Measurements from ENCODE around the gene PDXK.

Gene PDXK

DNA sequence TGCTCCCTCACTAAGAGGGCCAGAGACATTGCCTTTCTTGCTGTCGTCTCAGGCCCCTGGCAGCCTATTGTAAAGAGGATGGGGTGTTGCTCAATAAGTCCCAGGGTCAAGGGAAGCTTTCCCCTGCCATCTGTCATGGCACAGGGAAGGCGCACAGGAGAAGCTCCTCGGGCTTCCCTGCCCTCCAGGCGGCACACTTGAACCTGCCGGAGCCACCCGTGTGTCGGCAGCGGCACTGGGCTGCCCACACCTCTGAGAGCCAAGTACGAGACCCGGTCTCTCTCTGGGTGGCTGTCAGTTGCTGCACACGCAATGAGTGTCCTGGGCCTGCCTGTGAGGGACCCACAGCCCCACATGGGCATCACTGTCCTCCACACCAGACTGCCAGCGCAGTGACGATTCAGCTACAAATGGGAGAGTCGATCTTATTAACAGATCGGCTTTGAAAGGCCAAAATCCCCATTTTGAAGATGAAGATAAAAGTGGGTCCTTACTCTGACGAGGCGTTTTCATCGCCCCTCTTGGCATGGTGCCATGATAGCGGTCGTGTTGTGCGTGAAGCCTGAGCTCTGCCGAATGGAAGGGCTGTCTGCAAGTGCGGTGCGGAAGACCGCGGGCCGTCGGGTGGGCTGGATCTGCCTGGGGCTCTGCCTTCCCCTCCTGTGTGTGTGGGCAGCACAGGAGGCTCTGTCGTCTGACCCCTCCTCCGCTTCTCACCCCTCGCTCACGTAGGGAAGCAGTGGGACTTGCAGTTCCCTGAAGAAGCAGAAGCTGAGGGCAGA, 29.2 kb upstream of the PDXK start:
- no peak overlapping the region for H3K27ac Mint-ChIP-seq
- no peaks in the 10 kb centered on the region for H3K9me3 Mint-ChIP-seq
- peaks cover 52% of the 10 kb centered on the region for H3K36me3 Mint-ChIP-seq (ENCODE audit: low read depth)
- peaks cover 6% of the 10 kb centered on the region for H3K27me3 Mint-ChIP-seq (ENCODE audit: low read depth)
- no peaks in the 10 kb centered on the region for H3K4me1 Mint-ChIP-seq
- H3K4me3 Mint-ChIP-seq, result no peak overlapping the region
- TF ChIP-seq, protein P1, sequence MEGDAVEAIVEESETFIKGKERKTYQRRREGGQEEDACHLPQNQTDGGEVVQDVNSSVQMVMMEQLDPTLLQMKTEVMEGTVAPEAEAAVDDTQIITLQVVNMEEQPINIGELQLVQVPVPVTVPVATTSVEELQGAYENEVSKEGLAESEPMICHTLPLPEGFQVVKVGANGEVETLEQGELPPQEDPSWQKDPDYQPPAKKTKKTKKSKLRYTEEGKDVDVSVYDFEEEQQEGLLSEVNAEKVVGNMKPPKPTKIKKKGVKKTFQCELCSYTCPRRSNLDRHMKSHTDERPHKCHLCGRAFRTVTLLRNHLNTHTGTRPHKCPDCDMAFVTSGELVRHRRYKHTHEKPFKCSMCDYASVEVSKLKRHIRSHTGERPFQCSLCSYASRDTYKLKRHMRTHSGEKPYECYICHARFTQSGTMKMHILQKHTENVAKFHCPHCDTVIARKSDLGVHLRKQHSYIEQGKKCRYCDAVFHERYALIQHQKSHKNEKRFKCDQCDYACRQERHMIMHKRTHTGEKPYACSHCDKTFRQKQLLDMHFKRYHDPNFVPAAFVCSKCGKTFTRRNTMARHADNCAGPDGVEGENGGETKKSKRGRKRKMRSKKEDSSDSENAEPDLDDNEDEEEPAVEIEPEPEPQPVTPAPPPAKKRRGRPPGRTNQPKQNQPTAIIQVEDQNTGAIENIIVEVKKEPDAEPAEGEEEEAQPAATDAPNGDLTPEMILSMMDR (IDR thresholded peaks at IDR 0.05; ENCODE audit: unreplicated experiment in 3 of 3), result no peak

DNA sequence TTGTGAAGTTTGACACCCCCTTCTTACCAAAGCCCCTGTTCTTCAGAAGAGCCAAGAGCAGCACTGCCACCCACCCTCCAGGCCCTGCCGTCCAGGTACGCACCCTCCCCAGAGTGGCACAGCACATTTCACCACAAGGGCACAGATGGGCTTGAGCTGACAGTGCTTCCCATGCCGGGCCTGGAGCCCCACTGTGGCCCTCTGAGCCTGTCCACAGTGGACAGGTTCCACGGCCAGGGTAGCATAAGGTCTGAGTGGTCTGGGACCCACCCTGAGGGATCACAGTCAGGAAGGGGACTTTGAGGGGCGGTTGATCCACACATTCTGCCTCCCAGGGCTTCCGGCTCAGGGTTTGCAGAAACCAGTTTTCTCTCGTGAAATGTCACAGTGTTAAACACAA, 28.6 kb upstream of the PDXK start:
- TF ChIP-seq, protein P1 (IDR thresholded peaks at IDR 0.05; ENCODE audit: unreplicated experiment in 3 of 3), result no peak
- Mint-ChIP-seq H3K4me3 (no peak overlapping the region), H3K9me3 (no peaks in the 10 kb centered on the region), H3K36me3 (ENCODE audit: low read depth) (peaks cover 51% of the 10 kb centered on the region), H3K27me3 (ENCODE audit: low read depth) (peaks cover 6% of the 10 kb centered on the region), H3K4me1 (no peaks in the 10 kb centered on the region), H3K27ac (no peak overlapping the region)

DNA sequence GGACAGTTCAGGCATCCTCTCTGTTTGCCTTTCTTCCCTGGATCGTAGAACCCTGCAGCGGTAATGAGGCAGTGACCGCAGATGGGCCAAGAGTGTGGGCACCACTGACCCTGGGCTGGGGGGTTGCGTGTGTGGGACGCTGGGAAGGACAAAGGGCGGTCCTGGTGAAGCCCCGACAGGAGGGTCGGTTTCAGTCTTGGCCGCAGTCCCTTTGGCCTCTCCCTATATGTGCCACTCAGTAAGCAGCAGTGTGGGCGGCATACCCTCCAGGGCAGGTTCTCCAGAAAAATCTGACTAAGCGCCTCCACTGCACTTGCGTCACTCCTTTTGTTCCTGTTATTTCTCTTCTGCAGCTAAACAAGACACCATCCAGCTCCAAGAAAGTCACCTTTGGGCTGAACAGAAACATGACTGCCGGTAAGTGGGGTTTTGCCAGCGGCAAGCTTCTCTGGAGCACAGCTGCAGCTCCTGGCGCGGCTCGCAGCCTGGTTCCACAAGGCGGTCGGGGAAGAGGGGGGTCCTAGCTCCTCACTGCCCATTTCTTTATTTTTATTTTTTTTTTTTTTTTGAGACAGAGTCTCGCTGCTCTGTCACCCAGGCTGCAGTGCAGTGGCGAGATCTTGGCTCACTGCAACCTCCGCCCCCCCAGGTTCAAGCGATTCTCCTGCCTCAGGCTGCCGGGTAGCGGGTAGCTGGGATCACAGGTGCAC, 27.7 kb upstream of the PDXK start:
- H3K36me3 Mint-ChIP-seq (ENCODE audit: low read depth), result peaks cover 53% of the 10 kb centered on the region
- no peaks in the 10 kb centered on the region for H3K4me1 Mint-ChIP-seq
- no peak overlapping the region for H3K4me3 Mint-ChIP-seq
- no peak overlapping the region for H3K27ac Mint-ChIP-seq
- TF ChIP-seq, protein P1 (IDR thresholded peaks at IDR 0.05; ENCODE audit: unreplicated experiment in 3 of 3), result no peak
- peaks cover 6% of the 10 kb centered on the region for H3K27me3 Mint-ChIP-seq (ENCODE audit: low read depth)
- no peaks in the 10 kb centered on the region for H3K9me3 Mint-ChIP-seq

DNA sequence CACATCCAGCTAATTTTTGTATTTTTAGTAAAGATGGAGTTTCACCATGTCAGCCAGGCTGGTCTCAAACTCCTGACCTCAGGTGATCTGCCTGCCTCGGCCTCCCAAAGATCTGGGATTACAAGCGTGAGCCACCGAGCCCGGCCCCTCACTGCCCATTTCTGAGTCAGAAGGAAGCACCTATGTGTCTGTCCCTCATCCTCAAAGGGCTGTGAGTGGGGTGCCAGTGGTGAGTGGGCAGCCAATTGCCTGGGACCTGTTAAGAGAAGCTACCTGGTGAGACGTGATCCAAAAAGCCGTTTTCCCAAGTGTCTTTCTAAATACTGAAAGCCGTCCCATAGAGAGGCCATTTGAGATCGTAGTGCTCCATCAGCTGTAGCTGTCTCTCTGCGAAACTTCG, 27.1 kb upstream of the PDXK start:
- no peak overlapping the region for H3K4me3 Mint-ChIP-seq
- H3K4me1 Mint-ChIP-seq, result no peaks in the 10 kb centered on the region
- H3K27me3 Mint-ChIP-seq (ENCODE audit: low read depth), result peaks cover 6% of the 10 kb centered on the region
- H3K9me3 Mint-ChIP-seq, result no peaks in the 10 kb centered on the region
- H3K36me3 Mint-ChIP-seq (ENCODE audit: low read depth), result peaks cover 50% of the 10 kb centered on the region
- TF ChIP-seq, protein P1 (IDR thresholded peaks at IDR 0.05; ENCODE audit: unreplicated experiment in 3 of 3), result no peak
- H3K27ac Mint-ChIP-seq, result no peak overlapping the region

DNA sequence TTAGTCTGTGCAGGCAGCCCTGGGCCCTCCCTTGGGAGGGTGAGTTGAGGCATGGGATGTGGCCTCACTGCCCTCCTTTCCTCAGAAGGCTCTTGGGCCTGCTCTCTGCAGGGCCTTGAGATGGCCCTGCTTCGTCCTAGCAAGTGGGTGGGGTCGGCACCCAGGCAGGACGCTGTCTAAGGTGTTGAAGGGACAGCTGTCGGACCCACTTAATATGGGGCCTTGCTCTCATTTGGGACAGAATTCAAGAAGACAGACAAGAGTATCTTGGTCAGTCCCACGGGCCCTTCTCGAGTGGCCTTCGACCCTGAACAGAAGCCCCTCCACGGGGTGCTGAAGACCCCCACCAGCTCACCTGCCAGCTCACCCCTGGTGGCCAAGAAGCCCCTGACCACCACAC, 26.0 kb upstream of the PDXK start:
- H3K27me3 Mint-ChIP-seq (ENCODE audit: low read depth), result peaks cover 6% of the 10 kb centered on the region
- no peak overlapping the region for H3K4me3 Mint-ChIP-seq
- H3K9me3 Mint-ChIP-seq, result no peaks in the 10 kb centered on the region
- no peak overlapping the region for H3K27ac Mint-ChIP-seq
- H3K36me3 Mint-ChIP-seq (ENCODE audit: low read depth), result peaks cover 49% of the 10 kb centered on the region
- TF ChIP-seq, protein P1 (IDR thresholded peaks at IDR 0.05; ENCODE audit: unreplicated experiment in 3 of 3), result no peak
- H3K4me1 Mint-ChIP-seq, result no peaks in the 10 kb centered on the region

All from nephron (organoid).